Lower leg skin (tissue), 4 donors: ENCODE data around the gene SPPL2B. TPM values are rescaled to one million over a fixed set of nuclear protein-coding genes. Genes with fewer than 3 reads are reported as not detected.

Experiments
- DNase-seq, 2 donors: peaks; one replicate each; pipeline ENCODE4 v3.0.0-alpha.2; 2019; ENCODE audit warnings: low spot score in 2 of 2
- H3K4me3 ChIP-seq: fragments of 200-600 bp; sonication (generic); 2 replicates; pipeline ENCODE4 v1.5.1; 2017; ENCODE audit warnings: mild to moderate bottlenecking, low read depth; ENCODE audit not compliant: poor library complexity, severe bottlenecking
- CTCF ChIP-seq, 3 donors: fragments of 450-650 bp; IDR thresholded peaks; one replicate each; pipeline ENCODE4 v1.5.1; 2016; ENCODE audit warnings: antibody characterized with exemption in 3 of 3, mild to moderate bottlenecking in 3 of 3, moderate library complexity in 2 of 3
- POLR2A ChIP-seq, 2 donors: fragments of 450-650 bp; IDR thresholded peaks; one replicate each; pipeline ENCODE4 v1.6.1; 2016 to 2017; ENCODE audit warnings: antibody characterized with exemption in 2 of 2, mild to moderate bottlenecking in 1 of 2, moderate library complexity in 1 of 2
- WGBS, 2 donors: methylation state at CpG; one replicate each; pipeline ENCODE4 v1.1.5; 2018; 5-methylcytosine and 5-hydroxymethylcytosine counted together
- intact Hi-C: fragments of 100-400 bp; cut with DNase I; formaldehyde crosslinking; loops from one replicate; pipeline ENCODE4 v1.15.0; 2023; ENCODE audit warnings: low total_unique reads
- total RNA-seq, 4 donors: library from RNA; depleted of rRNA; stranded (reverse); fragments of >200 nt; gene quantifications; one replicate each; pipeline ENCODE4 v1.1.0, GENCODE V29; 2016

The SPPL2B gene
- total RNA-seq, 4 donors from 2014 or later: 36.1 to 84.7 (median 51.0) TPM

GRCh38 chr19:2300533-2300932 is 28.0 kb upstream of the SPPL2B start:
- DNase-seq: no peak
- H3K4me3 ChIP-seq: no peak overlapping the region
- 76 to 81% methylated on average over 16 to 17 of the region's 17 CpGs for WGBS, 2 donors
- intact Hi-C loops: no loop called here
- TF ChIP-seq POLR2A (IDR thresholded peaks at IDR 0.05) (no peak), CTCF (IDR thresholded peaks at IDR 0.05) (no peak)

GRCh38 chr19:2302319-2303210 is 25.9 kb upstream of the SPPL2B start:
- no peak for DNase-seq
- WGBS, 2 donors: 19 to 27% methylated on average over 31 to 61 of the region's 62 CpGs
- TF ChIP-seq CTCF (IDR thresholded peaks at IDR 0.05): no peak
- TF ChIP-seq POLR2A (IDR thresholded peaks at IDR 0.05): no peak
- intact Hi-C loops: no loop called here
- no peak overlapping the region for H3K4me3 ChIP-seq

GRCh38 chr19:2303211-2303798 is 25.2 kb upstream of the SPPL2B start:
- DNase-seq: no peak
- TF ChIP-seq CTCF (IDR thresholded peaks at IDR 0.05): no peak
- no peak for TF ChIP-seq POLR2A (IDR thresholded peaks at IDR 0.05)
- intact Hi-C loops: no loop called here
- H3K4me3 ChIP-seq: no peak overlapping the region
- WGBS, 2 donors: 71 to 74% methylated on average over 23 to 26 of the region's 26 CpGs

GRCh38 chr19:2305452-2306280 is 22.8 kb upstream of the SPPL2B start:
- TF ChIP-seq CTCF (IDR thresholded peaks at IDR 0.05) (no peak), POLR2A (IDR thresholded peaks at IDR 0.05) (no peak)
- no peak for DNase-seq
- no peak overlapping the region for H3K4me3 ChIP-seq
- intact Hi-C loops: no loop called here
- 79 to 83% methylated on average over 19 of the region's 19 CpGs for WGBS, 2 donors

- WGBS, 2 donors: 75 to 83% methylated on average over 19 of the region's 19 CpGs
- no peak overlapping the region for H3K4me3 ChIP-seq
- TF ChIP-seq POLR2A (IDR thresholded peaks at IDR 0.05) (no peak), CTCF (IDR thresholded peaks at IDR 0.05) (no peak)
- no peak for DNase-seq
- intact Hi-C loops: no loop called here
These were observed 22.1 kb upstream of the SPPL2B start for GRCh38 chr19:2306281-2306806.
